ENCODE results near the gene ZNF784.

ZNF784 gene

GRCh38 chr19:55580628-55581144, 43.7 kb downstream of the ZNF784 start, which contains the start of gene ZNF579 (continued):
- TF ChIP-seq ZNF692 (tag by site-specific recombination; IDR thresholded peaks at IDR 0.05) (peak; percentile 74), ZNF23 (tag by site-specific recombination; IDR thresholded peaks at IDR 0.05; ENCODE audit: borderline replicate concordance) (no peak), GLI4 (tag by site-specific recombination; IDR thresholded peaks at IDR 0.05) (0 out of 2 replicates have a peak, but pooled peaks have one; percentile 83), ZNF561 (tag by site-specific recombination; IDR thresholded peaks at IDR 0.05; ENCODE audit: borderline replicate concordance) (peak; percentile 85), ZNF530 (tag by site-specific recombination; IDR thresholded peaks at IDR 0.05; ENCODE audit: low read depth) (no peak), PATZ1 (tag by site-specific recombination; IDR thresholded peaks at IDR 0.05) (peak; percentile 92), ZNF239 (tag by site-specific recombination; IDR thresholded peaks at IDR 0.05) (no peak), ZNF311 (tag by site-specific recombination; IDR thresholded peaks at IDR 0.05; ENCODE audit: borderline replicate concordance) (no peak), TSHZ1 (tag by site-specific recombination; IDR thresholded peaks at IDR 0.05; ENCODE audit: borderline replicate concordance) (0 out of 2 replicates have a peak, but pooled peaks have one; percentile 24), MZF1 (tag by site-specific recombination; IDR thresholded peaks at IDR 0.05; ENCODE audit: borderline replicate concordance) (0 out of 2 replicates have a peak, but pooled peaks have one; percentile 38), SP3 (tag by site-specific recombination; IDR thresholded peaks at IDR 0.05) (peak; percentile 46; the same call in 1 of the 2 replicates), KLF8 (tag by site-specific recombination; IDR thresholded peaks at IDR 0.05) (peak; percentile 83), FEZF1 (tag by site-specific recombination; IDR thresholded peaks at IDR 0.05) (no peak), ZIC2 (tag by site-specific recombination; IDR thresholded peaks at IDR 0.05) (peak; percentile 17; the same call in 1 of the 2 replicates), ZNF292 (tag by site-specific recombination; IDR thresholded peaks at IDR 0.05; ENCODE audit: borderline replicate concordance, low read depth) (no peak), PRDM10 (tag by site-specific recombination; IDR thresholded peaks at IDR 0.05) (peak; percentile 52; the same call in 1 of the 2 replicates), ZSCAN18 (tag by site-specific recombination; IDR thresholded peaks at IDR 0.05) (no peak), CTCF (tag by site-specific recombination; IDR thresholded peaks at IDR 0.05) (no peak), ZNF660 (tag by site-specific recombination; IDR thresholded peaks at IDR 0.05) (peak; percentile 96), GLIS1 (tag by site-specific recombination; IDR thresholded peaks at IDR 0.05) (peak; percentile 82), ZNF555 (tag by site-specific recombination; conservative IDR thresholded peaks at IDR 0.05) (no peak), ZNF624 (tag by site-specific recombination; IDR thresholded peaks at IDR 0.05) (no peak), ZBTB44 (tag by site-specific recombination; IDR thresholded peaks at IDR 0.05) (peak; percentile 26; the same call in 1 of the 2 replicates)
